AG04449 (cell line): ENCODE measurements around the gene TYMS.

ENCODE experiments used
- CTCF ChIA-PET: fragments of 350-600 bp; formaldehyde crosslinking; extraction: SDS; loops from one replicate; lab custom pipeline; 2021; ENCODE audit warnings: antibody characterized with exemption; lab: Yijun Ruan, JAX
- POLR2A ChIA-PET: fragments of 400-600, 350-600 bp; formaldehyde crosslinking; extraction: SDS; loops from one replicate; lab custom pipeline; 2020; ENCODE audit warnings: antibody characterized with exemption, inconsistent platforms; lab: Yijun Ruan, JAX
- DNase-seq: peaks from one replicate; pipeline ENCODE4 v3.0.0-alpha.2; 2010; ENCODE audit warnings: low read depth, low spot score
- H3K4me3 ChIP-seq: 2 replicates; pipeline ENCODE4 v1.5.1; 2011; ENCODE audit warnings: low read depth, mild to moderate bottlenecking, control low read depth, low read length
- TF ChIP-seq, protein P1 (sequence below): IDR thresholded peaks from one replicate; pipeline ENCODE4 v1.5.1; 2011; ENCODE audit warnings: mild to moderate bottlenecking, moderate library complexity, low read length, control low read depth, inconsistent platforms; ENCODE audit not compliant: insufficient read depth; ENCODE audit errors: missing control alignments

Gene TYMS

GRCh38 chr18:711657-712400 is 54.4 kb downstream of the TYMS start:
- peak overlapping the region; percentile 73 for H3K4me3 ChIP-seq

GRCh38 chr18:712401-713134 is 55.1 kb downstream of the TYMS start, which contains the start of gene ENOSF1:
TSS of gene ENOSF1 (minus strand) at chr18:712630. CDS start at chr18:712587, 43 bp downstream.
- DNase-seq, result no peak
- ChIA-PET POLR2A (no interaction called here), CTCF (interaction anchor here (0.6 to 6.5 kb wide), 12 partner anchors 8 to 129 kb away, joined by 3 to 40 read pairs (median 6); no protein-coding TSS in a partner anchor)
- H3K4me3 ChIP-seq, result peak within 1 kb of the TSS; percentile 73
- TF ChIP-seq, protein P1, sequence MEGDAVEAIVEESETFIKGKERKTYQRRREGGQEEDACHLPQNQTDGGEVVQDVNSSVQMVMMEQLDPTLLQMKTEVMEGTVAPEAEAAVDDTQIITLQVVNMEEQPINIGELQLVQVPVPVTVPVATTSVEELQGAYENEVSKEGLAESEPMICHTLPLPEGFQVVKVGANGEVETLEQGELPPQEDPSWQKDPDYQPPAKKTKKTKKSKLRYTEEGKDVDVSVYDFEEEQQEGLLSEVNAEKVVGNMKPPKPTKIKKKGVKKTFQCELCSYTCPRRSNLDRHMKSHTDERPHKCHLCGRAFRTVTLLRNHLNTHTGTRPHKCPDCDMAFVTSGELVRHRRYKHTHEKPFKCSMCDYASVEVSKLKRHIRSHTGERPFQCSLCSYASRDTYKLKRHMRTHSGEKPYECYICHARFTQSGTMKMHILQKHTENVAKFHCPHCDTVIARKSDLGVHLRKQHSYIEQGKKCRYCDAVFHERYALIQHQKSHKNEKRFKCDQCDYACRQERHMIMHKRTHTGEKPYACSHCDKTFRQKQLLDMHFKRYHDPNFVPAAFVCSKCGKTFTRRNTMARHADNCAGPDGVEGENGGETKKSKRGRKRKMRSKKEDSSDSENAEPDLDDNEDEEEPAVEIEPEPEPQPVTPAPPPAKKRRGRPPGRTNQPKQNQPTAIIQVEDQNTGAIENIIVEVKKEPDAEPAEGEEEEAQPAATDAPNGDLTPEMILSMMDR, result peak; percentile 65

More at GRCh38 chr18:711657-712400, 54.4 kb downstream of the TYMS start:
- POLR2A ChIA-PET, result no interaction called here
- CTCF ChIA-PET, result interaction anchor here (0.7 to 6.5 kb wide), 11 partner anchors 9 to 129 kb away, joined by 3 to 40 read pairs (median 6); no protein-coding TSS in a partner anchor
- peak; percentile 46 for DNase-seq
- TF ChIP-seq, protein P1, result no peak

GRCh38 chr18:713135-713490 is 55.7 kb downstream of the TYMS start:
- POLR2A ChIA-PET, result no interaction called here
- H3K4me3 ChIP-seq, result no peak overlapping the region
- CTCF ChIA-PET, result interaction anchor here (0.6 to 6.5 kb wide), 10 partner anchors 8 to 126 kb away, joined by 3 to 40 read pairs (median 6); no protein-coding TSS in a partner anchor

GRCh38 chr18:715626-716025 is 58.2 kb downstream of the TYMS start:
- POLR2A ChIA-PET, result no interaction called here
- TF ChIP-seq, protein P1, result no peak
- DNase-seq, result peak; percentile 58
- no peak overlapping the region for H3K4me3 ChIP-seq
- CTCF ChIA-PET, result interaction anchor here (1.0 to 6.5 kb wide), 6 partner anchors 10 to 124 kb away, joined by 3 to 40 read pairs (median 6); no protein-coding TSS in a partner anchor

More at GRCh38 chr18:713135-713490, 55.7 kb downstream of the TYMS start:
- TF ChIP-seq, protein P1, result no peak
- no peak for DNase-seq

DNA sequence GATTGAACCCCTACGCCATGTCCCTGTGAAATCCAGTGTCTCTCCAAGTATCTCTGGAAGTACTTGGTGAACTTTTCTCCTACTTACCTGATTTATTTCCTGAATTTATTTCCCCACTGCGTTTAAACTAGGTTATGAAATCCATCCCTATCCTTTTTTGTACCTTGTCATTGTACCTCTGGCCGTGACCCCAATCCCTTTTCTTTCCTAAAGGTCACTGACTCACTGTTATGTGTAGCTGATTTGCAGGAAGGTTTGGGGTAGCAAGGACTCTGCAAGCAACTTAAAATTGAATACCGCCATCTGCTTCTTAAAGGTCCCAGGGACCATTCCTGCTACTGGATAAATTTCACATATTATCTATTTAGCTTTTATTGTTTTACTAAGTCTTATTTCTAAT is 59.5 kb downstream of the TYMS start:
- POLR2A ChIA-PET, result no interaction called here
- H3K4me3 ChIP-seq, result no peak overlapping the region
- DNase-seq, result no peak
- TF ChIP-seq, protein P1, result no peak
- CTCF ChIA-PET, result interaction anchor here (1.4 to 6.5 kb wide), 2 partner anchors 7 to 115 kb away, joined by 4 to 40 read pairs; no protein-coding TSS in a partner anchor
